Measurements from ENCODE around the gene MACROD2. TPM values are rescaled to one million over a fixed set of nuclear protein-coding genes. Genes with fewer than 3 reads are reported as not detected.

The MACROD2 gene
- total RNA-seq, 1 experiment from 2014 or later: 3.7 TPM

GRCh38 chr20:15837563-15837962 is 1842.2 kb downstream of the MACROD2 start:
- Histone ChIP-seq H3K9me3 (ENCODE audit: control insufficient read depth in 1 of 2, insufficient read depth in 1 of 2, low read depth in 1 of 2, low read length in 2 of 2) (peaks cover 7 to 33% of the 10 kb centered on the region in 2 experiments; a peak in 2 of 4 replicates), H3K27me3 (ENCODE audit: insufficient read depth, low read length) (no peaks in the 10 kb centered on the region), H3K9ac (ENCODE audit: low read length) (no peak overlapping the region), H3K79me2 (ENCODE audit: insufficient read depth, low read length) (no peaks in the 10 kb centered on the region), H3K36me3 (ENCODE audit: control insufficient read depth in 1 of 2, insufficient read depth in 2 of 2, low read length in 2 of 2) (no peaks in the 10 kb centered on the region), H3K4me2 (ENCODE audit: low read length) (no peak overlapping the region), H3K4me1 (ENCODE audit: control insufficient read depth in 1 of 2, insufficient read depth in 2 of 2, low read length in 2 of 2) (no peaks in the 10 kb centered on the region), H2AFZ (ENCODE audit: low read depth, low read length, poor library complexity, severe bottlenecking) (no peak overlapping the region), H4K20me1 (ENCODE audit: insufficient read depth) (no peaks in the 10 kb centered on the region), H3K9me2 (ENCODE audit: insufficient read depth) (no peaks in the 10 kb centered on the region), H3K4me3 (replicated peaks in 1 of 2; ENCODE audit: low read depth in 1 of 2, low read length in 2 of 2) (no peak overlapping the region), H3K27ac (ENCODE audit: low read depth, low read length) (no peak overlapping the region)
- no peak for DNase-seq (ENCODE audit: low read depth, low spot score)
- no peak for ATAC-seq
- no TSS peak for BruUV-seq (replicated peaks)
- intact Hi-C loops (cut with micrococcal nuclease): no loop called here
- TF ChIP-seq ELF1 (IDR thresholded peaks at IDR 0.05; ENCODE audit: borderline replicate concordance, low read depth): no peak
- ChIA-PET POLR2A (no interaction called here), RAD21 (ENCODE audit: low non-redundant PET in 1 of 2, low total read pairs in 2 of 2, uncharacterized antibody in 2 of 2, unreplicated experiment in 2 of 2) (no interaction called here), CTCF (no interaction called here)

GRCh38 chr20:15838466-15838865 is 1843.2 kb downstream of the MACROD2 start:
- intact Hi-C loops (cut with micrococcal nuclease): no loop called here
- ChIA-PET CTCF (no interaction called here), RAD21 (ENCODE audit: low non-redundant PET in 1 of 2, low total read pairs in 2 of 2, uncharacterized antibody in 2 of 2, unreplicated experiment in 2 of 2) (no interaction called here), POLR2A (no interaction called here)
- Histone ChIP-seq H3K9ac (ENCODE audit: low read length) (no peak overlapping the region), H4K20me1 (ENCODE audit: insufficient read depth) (no peaks in the 10 kb centered on the region), H3K27me3 (ENCODE audit: insufficient read depth, low read length) (no peaks in the 10 kb centered on the region), H3K9me3 (ENCODE audit: control insufficient read depth in 1 of 2, insufficient read depth in 1 of 2, low read depth in 1 of 2, low read length in 2 of 2) (peaks cover 9 to 30% of the 10 kb centered on the region in 2 experiments; a peak in 2 of 4 replicates), H2AFZ (ENCODE audit: low read depth, low read length, poor library complexity, severe bottlenecking) (no peak overlapping the region), H3K4me2 (ENCODE audit: low read length) (no peak overlapping the region), H3K9me2 (ENCODE audit: insufficient read depth) (no peaks in the 10 kb centered on the region), H3K79me2 (ENCODE audit: insufficient read depth, low read length) (no peaks in the 10 kb centered on the region), H3K4me3 (replicated peaks in 1 of 2; ENCODE audit: low read depth in 1 of 2, low read length in 2 of 2) (no peak overlapping the region), H3K36me3 (ENCODE audit: control insufficient read depth in 1 of 2, insufficient read depth in 2 of 2, low read length in 2 of 2) (no peaks in the 10 kb centered on the region), H3K27ac (ENCODE audit: low read depth, low read length) (no peak overlapping the region), H3K4me1 (ENCODE audit: control insufficient read depth in 1 of 2, insufficient read depth in 2 of 2, low read length in 2 of 2) (no peaks in the 10 kb centered on the region)
- DNase-seq (ENCODE audit: low read depth, low spot score): no peak
- ATAC-seq: no peak
- no TSS peak for BruUV-seq (replicated peaks)
- TF ChIP-seq REST (IDR thresholded peaks at IDR 0.05; ENCODE audit: low read depth): no peak
- TF ChIP-seq EZH2phosphoT487 (IDR thresholded peaks at IDR 0.05; ENCODE audit: borderline replicate concordance): no peak
- no peak for TF ChIP-seq YY1 (IDR thresholded peaks at IDR 0.05; ENCODE audit: extremely low read depth, insufficient replicate concordance, low read depth, low read length)
- TF ChIP-seq SIN3A (IDR thresholded peaks at IDR 0.05; ENCODE audit: low read depth): no peak
- TF ChIP-seq POLR2A (IDR thresholded peaks at IDR 0.05; ENCODE audit: borderline replicate concordance, extremely low read depth, insufficient read depth, insufficient read length): no peak
- TF ChIP-seq ZBTB33 (IDR thresholded peaks at IDR 0.05; ENCODE audit: extremely low read depth, insufficient replicate concordance, low read length): no peak
- TF ChIP-seq EZH2 (IDR thresholded peaks at IDR 0.05): no peak
- no peak for TF ChIP-seq EGR1 (IDR thresholded peaks at IDR 0.05; ENCODE audit: low read depth)
- no peak for TF ChIP-seq ATF3 (IDR thresholded peaks at IDR 0.05)
- TF ChIP-seq SRF (IDR thresholded peaks at IDR 0.05; ENCODE audit: low read depth): no peak
- TF ChIP-seq RAD21 (IDR thresholded peaks at IDR 0.05; ENCODE audit: low read depth): no peak
- no peak for TF ChIP-seq CTCF (IDR thresholded peaks at IDR 0.05 in 2 of 3, conservative IDR thresholded peaks at IDR 0.05 in 1 of 3; ENCODE audit: borderline replicate concordance in 1 of 3, insufficient read depth in 1 of 3, low read depth in 2 of 3, low read length in 2 of 3)

Measured in HCT116 (cell line).